ENCODE results near the gene TNRC6A.

- TF ChIP-seq CTCF (IDR thresholded peaks at IDR 0.05; ENCODE audit: low read depth, low read length) (no peak), EZH2phosphoT487 (IDR thresholded peaks at IDR 0.05; ENCODE audit: low read depth) (no peak)
Observed at GRCh38 chr16:24847358-24847664, 117.9 kb downstream of the TNRC6A start.
